GM21576 (cell line): ENCODE measurements around the gene GIMAP4.
"Not testable (repeated sequence)": the region's sequence is repeated elsewhere in the genome, so short reads cannot be mapped to it uniquely, and the experiment has no call there.

Experiments used
- ATAC-seq: cut with Tn5 transposase; IDR thresholded peaks from one replicate; pipeline ENCODE4 v1.9.1; 2021; ENCODE audit warnings: mild to moderate bottlenecking, moderate library complexity; ENCODE audit not compliant: unreplicated experiment

Gene GIMAP4

GRCh38 chr7:150579979-150580637 lies 12.9 kb downstream of the GIMAP4 start:
- ATAC-seq, result not testable (repeated sequence)

GRCh38 chr7:150580638-150581394 lies 13.6 kb downstream of the GIMAP4 start:
- ATAC-seq, result no peak

- no peak for ATAC-seq
Observed at GRCh38 chr7:150585199-150585598, 18.0 kb downstream of the GIMAP4 start.

GRCh38 chr7:150586068-150586784 lies 19.0 kb downstream of the GIMAP4 start:
- ATAC-seq, result no peak

- ATAC-seq, result no peak
Observed at GRCh38 chr7:150586785-150587152, 19.6 kb downstream of the GIMAP4 start.

- ATAC-seq, result no peak
Observed at GRCh38 chr7:150587551-150587950, 20.4 kb downstream of the GIMAP4 start.

GRCh38 chr7:150594805-150595204 lies 27.6 kb downstream of the GIMAP4 start:
- ATAC-seq, result no peak

GRCh38 chr7:150595361-150595760 lies 28.2 kb downstream of the GIMAP4 start:
- ATAC-seq, result no peak

- not testable (repeated sequence) for ATAC-seq
Observed at GRCh38 chr7:150603600-150603999, 36.4 kb downstream of the GIMAP4 start.

GRCh38 chr7:150610233-150610632 lies 43.0 kb downstream of the GIMAP4 start:
- no peak for ATAC-seq

GRCh38 chr7:150612925-150613324 lies 45.7 kb downstream of the GIMAP4 start:
- no peak for ATAC-seq

- ATAC-seq, result no peak
Observed at GRCh38 chr7:150613880-150614279, 46.7 kb downstream of the GIMAP4 start.

- ATAC-seq, result not testable (repeated sequence)
Observed at GRCh38 chr7:150614426-150614825, 47.2 kb downstream of the GIMAP4 start.

- ATAC-seq, result not testable (repeated sequence)
Observed at GRCh38 chr7:150615221-150615755, 48.1 kb downstream of the GIMAP4 start.

GRCh38 chr7:150620061-150620460 lies 52.9 kb downstream of the GIMAP4 start:
- no peak for ATAC-seq

- peak; percentile 58 for ATAC-seq
Observed at GRCh38 chr7:150620617-150621371, 53.6 kb downstream of the GIMAP4 start.

- ATAC-seq, result peak; percentile 39
Observed at GRCh38 chr7:150621376-150621775, 54.2 kb downstream of the GIMAP4 start.
